Spleen (tissue), 13 donors: ENCODE data around the gene GIPC1. TPM values are rescaled to one million over a fixed set of nuclear protein-coding genes. Genes with fewer than 3 reads are reported as not detected.

Source experiments
- DNase-seq: peaks from one replicate; pipeline ENCODE4 v3.0.0-alpha.2; 2020
- H3K27ac ChIP-seq, 8 donors: fragments of 200-600 bp; sonication (generic) in 7 of 8; 1 replicate in 4 of 8; 2 replicates in 4 of 8; pipeline versions ENCODE4 v1.5.0 to v1.8.0; 2016 to 2021; ENCODE audit warnings: inconsistent platforms in 4 of 8, mild to moderate bottlenecking in 4 of 8, moderate library complexity in 1 of 8
- H3K27me3 ChIP-seq, 7 donors: fragments of 200-600 bp; sonication (generic) in 6 of 7; replicated peaks in 1 of 7; 1 replicate in 4 of 7; 2 replicates in 3 of 7; pipeline versions ENCODE4 v1.5.0 to v1.8.0; 2016 to 2021; ENCODE audit warnings: inconsistent platforms in 3 of 7, mild to moderate bottlenecking in 1 of 7
- H3K36me3 ChIP-seq, 6 donors: fragments of 200-600 bp; sonication (generic) in 5 of 6; 1 replicate in 4 of 6; 2 replicates in 2 of 6; pipeline versions ENCODE4 v1.5.0 to v1.8.0; 2016 to 2021; ENCODE audit warnings: inconsistent platforms in 2 of 6
- H3K4me1 ChIP-seq, 6 donors: fragments of 200-600 bp; sonication (generic) in 5 of 6; 1 replicate in 3 of 6; 2 replicates in 3 of 6; pipeline versions ENCODE4 v1.5.0 to v1.8.0; 2016 to 2021; ENCODE audit warnings: inconsistent platforms in 3 of 6
- H3K4me3 ChIP-seq, 8 donors: fragments of 200-600 bp; sonication (generic) in 7 of 8; 1 replicate in 4 of 8; 2 replicates in 4 of 8; pipeline versions ENCODE4 v1.5.0 to v1.8.0; 2016 to 2021; ENCODE audit warnings: inconsistent platforms in 4 of 8, mild to moderate bottlenecking in 4 of 8, moderate library complexity in 2 of 8
- H3K9me3 ChIP-seq, 8 donors: fragments of 200-600 bp; sonication (generic) in 7 of 8; 1 replicate in 4 of 8; 2 replicates in 4 of 8; pipeline versions ENCODE4 v1.5.0 to v1.8.0; 2016 to 2021; ENCODE audit warnings: inconsistent platforms in 4 of 8
- CTCF ChIP-seq, 11 experiments: fragments of 200-600 bp in 7 of 11; fragments of 450-650 bp in 4 of 11; sonication (generic) in 4 of 11; IDR thresholded peaks in 8 of 11; conservative IDR thresholded peaks in 3 of 11; 1 replicate in 7 of 11; 2 replicates in 4 of 11; pipeline versions ENCODE4 v1.4.0 to v1.8.0; 2016 to 2021; ENCODE audit warnings: antibody characterized with exemption in 11 of 11, inconsistent platforms in 4 of 11, mild to moderate bottlenecking in 1 of 11
- POLR2A ChIP-seq, 3 donors: fragments of 450-650 bp; IDR thresholded peaks; one replicate each; pipeline ENCODE4 v1.5.1; 2017; ENCODE audit warnings: antibody characterized with exemption in 3 of 3, mild to moderate bottlenecking in 1 of 3
- POLR2AphosphoS5 ChIP-seq, 3 donors: sonication (generic); formaldehyde crosslinking; IDR thresholded peaks; one replicate each; pipeline ENCODE4 v1.5.1; 2017; ENCODE audit warnings: antibody characterized with exemption in 3 of 3
- WGBS, 5 donors: extraction: QIAGEN DNeasy Blood & Tissue Kit in 3 of 5; methylation state at CpG; one replicate each; pipeline versions ENCODE4 v1.1.5 to v1.1.7; 2013 to 2018; 5-methylcytosine and 5-hydroxymethylcytosine counted together
- intact Hi-C: fragments of 100-400 bp; cut with DNase I; formaldehyde crosslinking; loops from one replicate; pipeline ENCODE4 v1.15.0; 2023; ENCODE audit warnings: low total_unique reads
- long read RNA-seq, 2 donors: transcript quantifications; one replicate each; lab custom pipeline, GENCODE V29; 2026
- polyA plus RNA-seq, 3 donors: library from polyadenylated mRNA; stranded (reverse); fragments of 200-250 nt; gene quantifications; one replicate each; pipeline ENCODE4 v1.2.1, GENCODE V29; 2013
- total RNA-seq, 7 donors: library from RNA; depleted of rRNA in 3 of 7; stranded (reverse); fragments of >200 nt in 3 of 7; fragmentation: NEBNext Ultra II Directional in 4 of 7; extraction: Animal tissue kit (Norgen Biotek cat#: 25700) in 4 of 7; gene quantifications; one replicate each; pipeline versions ENCODE4 v1.1.0 to v1.2.1, GENCODE V29; 2016 to 2021
- donor health status: healthy with polysubstance abuse.
- donor health status: DM: no; HTN: no; CAD: no; lungs with moderate emphysema.
- donor health status: DM: no; HTN: no; CAD: no.
- donor health status: Bipolar disorder and iron deficiency.
- donor health status: healthy.
- donor health status: DM: no; HTN: no; CAD: no.
- donor health status: DM: yes; HTN: yes; CAD: no.

The GIPC1 gene
- total RNA-seq (10 to 100 TPM; 17.1 to 40.4 (median 21.7) TPM), polyA plus RNA-seq (10 to 100 TPM; 30.0 to 58.1 (median 31.3) TPM)
- long read RNA-seq, donor 1, transcript GIPC1-205 (8 exons, 1,386 nt): minor isoform, 5 of 17 reads
- long read RNA-seq, donor 1, transcript GIPC1-203 (9 exons, 1,926 nt): major isoform, 9 of 17 reads
- long read RNA-seq, donor 1, partial matches to known transcripts: 0 of 17 reads
- long read RNA-seq, donor 1, other reads (novel, unspliced or antisense): 0 of 17 reads
- long read RNA-seq, donor 2, transcript GIPC1-203 (9 exons, 1,926 nt): major isoform, 9 of 13 reads
- long read RNA-seq, donor 2, partial matches to known transcripts: 0 of 13 reads
- long read RNA-seq, donor 2, other reads (novel, unspliced or antisense): 0 of 13 reads

- H3K36me3 ChIP-seq: peaks cover 0 to 17% (median 4%) of the 10 kb centered on the region in 6 donors
- TF ChIP-seq CTCF (IDR thresholded peaks at IDR 0.05 in 8 of 11, conservative IDR thresholded peaks at IDR 0.05 in 3 of 11) (peak in 1 of 11 experiments; percentile 18), POLR2A (IDR thresholded peaks at IDR 0.05) (no peak), POLR2AphosphoS5 (IDR thresholded peaks at IDR 0.05) (peak; percentile 75 to 86 (median 83))
- WGBS, 5 donors: 6 to 13% (median 7%) methylated on average over 39 to 71 of the region's 71 CpGs
- peak; percentile 93 for DNase-seq
- intact Hi-C loops: no loop called here
- no peaks in the 10 kb centered on the region for H3K9me3 ChIP-seq
- H3K27ac ChIP-seq: peak within 1 kb of the TSS; percentile 3 to 83 (median 75)
- no peaks in the 10 kb centered on the region for H3K27me3 ChIP-seq
- peak within 1 kb of the TSS; percentile 65 to 91 (median 72) for H3K4me3 ChIP-seq
- H3K4me1 ChIP-seq: peaks cover 22 to 44% (median 36%) of the 10 kb centered on the region in 6 donors
Measured at GRCh38 chr19:14496029-14496833, at the start of gene GIPC1. TSS of gene GIPC1 (minus strand) at chr19:14496127. CDS start at chr19:14482976, 13,151 bp downstream.

- Histone ChIP-seq H3K27ac (no peak overlapping the region), H3K27me3 (no peaks in the 10 kb centered on the region), H3K4me3 (no peak overlapping the region), H3K36me3 (peaks cover 0 to 59% (median 4%) of the 10 kb centered on the region in 6 donors), H3K9me3 (no peaks in the 10 kb centered on the region), H3K4me1 (peaks cover 0 to 38% (median 7%) of the 10 kb centered on the region in 6 donors)
- 89 to 93% (median 90%) methylated on average over 6 to 9 of the region's 9 CpGs for WGBS, 5 donors
- DNase-seq: no peak
- intact Hi-C loops: no loop called here
- TF ChIP-seq POLR2AphosphoS5 (IDR thresholded peaks at IDR 0.05): no peak
- no peak for TF ChIP-seq POLR2A (IDR thresholded peaks at IDR 0.05)
- TF ChIP-seq CTCF (IDR thresholded peaks at IDR 0.05 in 8 of 11, conservative IDR thresholded peaks at IDR 0.05 in 3 of 11): no peak
Measured at GRCh38 chr19:14545716-14546082, 49.8 kb upstream of the GIPC1 start.

GRCh38 chr19:14544977-14545715, 49.2 kb upstream of the GIPC1 start:
- intact Hi-C loops: no loop called here
- no peak overlapping the region for H3K4me3 ChIP-seq
- no peak for TF ChIP-seq POLR2A (IDR thresholded peaks at IDR 0.05)
- TF ChIP-seq CTCF (IDR thresholded peaks at IDR 0.05 in 8 of 11, conservative IDR thresholded peaks at IDR 0.05 in 3 of 11): no peak
- TF ChIP-seq POLR2AphosphoS5 (IDR thresholded peaks at IDR 0.05): no peak
- H3K36me3 ChIP-seq: peaks cover 0 to 62% (median 4%) of the 10 kb centered on the region in 6 donors
- H3K27me3 ChIP-seq: no peaks in the 10 kb centered on the region
- peaks cover 0 to 33% (median 1%) of the 10 kb centered on the region in 6 donors for H3K4me1 ChIP-seq
- no peaks in the 10 kb centered on the region for H3K9me3 ChIP-seq
- DNase-seq: no peak
- no peak overlapping the region for H3K27ac ChIP-seq
- 82 to 89% (median 85%) methylated on average over 13 to 21 of the region's 21 CpGs for WGBS, 5 donors
